K562 (cell line): ENCODE data around the gene PIK3CB. TPM values are rescaled to one million over a fixed set of nuclear protein-coding genes. Genes with fewer than 3 reads are reported as not detected.

ENCODE experiments used
- BRD4 ChIP-seq: fragments of 200-600 bp; sonication (generic); IDR thresholded peaks from 2 replicates; pipeline ENCODE4 v1.6.1; 2017; ENCODE audit warnings: inconsistent platforms
- CTCF ChIP-seq, 3 experiments: IDR thresholded peaks in 2 of 3; conservative IDR thresholded peaks in 1 of 3; 2 replicates each; pipeline ENCODE4 v1.5.1; 2011 to 2012; ENCODE audit warnings: low read length in 3 of 3, mild to moderate bottlenecking in 3 of 3, control low read depth in 2 of 3, improper control_type of control experiment in 1 of 3, inconsistent platforms in 1 of 3, low read depth in 1 of 3, mixed read lengths in 1 of 3, moderate library complexity in 1 of 3; ENCODE audit not compliant: insufficient read depth in 2 of 3
- ELF4 ChIP-seq: fragments of 450-650 bp; formaldehyde crosslinking; IDR thresholded peaks from 2 replicates; pipeline ENCODE4 v1.4.0; 2022; ENCODE audit warnings: missing genetic modification characterization
- EWSR1 ChIP-seq: fragments of 450-650 bp; IDR thresholded peaks from 2 replicates; pipeline ENCODE4 v1.6.1; 2018; ENCODE audit warnings: borderline replicate concordance, mild to moderate bottlenecking, low read depth, moderate library complexity; ENCODE audit not compliant: partially characterized antibody
- FOXM1 ChIP-seq, 2 experiments: fragments of 450-650 bp in 1 of 2; sonication (generic) in 1 of 2; formaldehyde crosslinking in 1 of 2; IDR thresholded peaks; 2 replicates each; pipeline versions ENCODE4 v1.6.1 to v1.9.0; 2017 to 2022; ENCODE audit warnings: low read depth in 2 of 2, mild to moderate bottlenecking in 2 of 2, missing genetic modification reagents in 1 of 2, moderate library complexity in 1 of 2
- FOXP4 ChIP-seq: sonication (generic); formaldehyde crosslinking; IDR thresholded peaks from 2 replicates; pipeline ENCODE4 v1.8.0; 2022; ENCODE audit warnings: mild to moderate bottlenecking, missing genetic modification reagents, borderline replicate concordance
- HDAC3 ChIP-seq: fragments of 450-650 bp; IDR thresholded peaks from 2 replicates; pipeline ENCODE4 v1.6.1; 2018; ENCODE audit warnings: borderline replicate concordance, mild to moderate bottlenecking, moderate library complexity; ENCODE audit not compliant: partially characterized antibody
- HEY1 ChIP-seq: fragments of 250-450 bp; sonication (Bioruptor Pico); IDR thresholded peaks from 2 replicates; pipeline ENCODE4 v1.5.0; 2020; ENCODE audit warnings: mild to moderate bottlenecking, moderate library complexity, borderline replicate concordance
- MED1 ChIP-seq: sonication (generic); formaldehyde crosslinking; IDR thresholded peaks from 2 replicates; pipeline ENCODE4 v1.8.1; 2023; ENCODE audit warnings: missing genetic modification reagents, borderline replicate concordance
- MTA2 ChIP-seq: fragments of 450-650 bp; IDR thresholded peaks from 2 replicates; pipeline ENCODE4 v1.6.1; 2016; ENCODE audit warnings: low read depth
- NRF1 ChIP-seq, 2 experiments: fragments of 450-650 bp; IDR thresholded peaks in 1 of 2; conservative IDR thresholded peaks in 1 of 2; 2 replicates each; pipeline ENCODE4 v1.6.1; 2014; ENCODE audit warnings: mild to moderate bottlenecking in 2 of 2
- PBX2 ChIP-seq, 2 experiments: IDR thresholded peaks in 1 of 2; conservative IDR thresholded peaks in 1 of 2; 2 replicates each; pipeline ENCODE4 v1.6.1; 2016; ENCODE audit warnings: low read depth in 2 of 2, mild to moderate bottlenecking in 1 of 2, missing compliant biosample characterization in 1 of 2, missing genetic modification characterization in 1 of 2, moderate library complexity in 1 of 2
- POLR2H ChIP-seq: IDR thresholded peaks from 2 replicates; pipeline ENCODE4 v1.6.1; 2016; ENCODE audit warnings: missing genetic modification characterization, low read depth, mild to moderate bottlenecking, control low read depth, missing compliant biosample characterization, moderate library complexity
- RB1 ChIP-seq: fragments of 450-650 bp; IDR thresholded peaks from 2 replicates; pipeline ENCODE4 v1.6.1; 2017; ENCODE audit warnings: low read depth, mild to moderate bottlenecking
- SMAD3 ChIP-seq: fragments of 450-650 bp; formaldehyde crosslinking; conservative IDR thresholded peaks from 2 replicates; pipeline ENCODE4 v1.4.0; 2020; ENCODE audit warnings: mild to moderate bottlenecking
- SMAD4 ChIP-seq: fragments of 250-450 bp; sonication (Bioruptor Pico); conservative IDR thresholded peaks from 2 replicates; pipeline ENCODE4 v1.8.0; 2021; ENCODE audit warnings: inconsistent platforms, mild to moderate bottlenecking, moderate library complexity
- STAT5A ChIP-seq: IDR thresholded peaks from 2 replicates; pipeline ENCODE4 v1.6.1; 2012; ENCODE audit warnings: low read length, inconsistent platforms, borderline replicate concordance
- ZNF134 ChIP-seq: fragments of 250-450 bp; sonication (Bioruptor Pico); conservative IDR thresholded peaks from 2 replicates; pipeline ENCODE4 v1.4.0; 2020
- ZNF277 ChIP-seq: fragments of 250-450 bp; sonication (Bioruptor Pico); IDR thresholded peaks from 2 replicates; pipeline ENCODE4 v1.8.0; 2022; ENCODE audit warnings: inconsistent platforms, mild to moderate bottlenecking, moderate library complexity, borderline replicate concordance
- ZNF445 ChIP-seq: fragments of 250-450 bp; sonication (Bioruptor Pico); IDR thresholded peaks from 2 replicates; pipeline ENCODE4 v1.4.0; 2020; ENCODE audit warnings: low read depth, mild to moderate bottlenecking, moderate library complexity
- ZNF57 ChIP-seq: fragments of 450-650 bp; formaldehyde crosslinking; IDR thresholded peaks from 2 replicates; pipeline ENCODE4 v1.4.0; 2020; ENCODE audit warnings: mild to moderate bottlenecking, moderate library complexity
- polyA plus RNA-seq, 8 experiments: library from polyadenylated mRNA; depleted of rRNA in 4 of 8; stranded (reverse) in 5 of 8; unstranded in 3 of 8; fragments of >200 nt; fragmentation: Nextera tagmentation in 2 of 8; fragmentation: Illumina TruSeq in 1 of 8; extraction: Ambion mirVana in 2 of 8; extraction: Trizol in 1 of 8; gene quantifications; 2 replicates each; pipeline versions ENCODE4 v1.2.1 to v1.2.3, GENCODE V29; 2011 to 2014; ENCODE audit warnings: inconsistent platforms in 1 of 8, missing spikeins in 1 of 8
- total RNA-seq, 7 experiments: library from RNA; depleted of rRNA in 6 of 7; stranded (reverse); fragments of >200 nt in 6 of 7; fragmentation: Illumina TruSeq in 2 of 7; extraction: Trizol in 2 of 7; gene quantifications; 2 replicates each; pipeline versions ENCODE4 v1.2.1 to v1.2.3, GENCODE V29; 2011 to 2021; ENCODE audit warnings: low replicate concordance in 1 of 7

Gene PIK3CB
- total and polyA plus RNA-seq, 9 of the 15 experiments (the other 6 are each of a cell fraction or from before 2014, with no cell fraction given): 15.3 to 62.6 (median 28.3) TPM

GRCh38 chr3:138768125-138768524 is 66.6 kb downstream of the PIK3CB start (continued):
- TF ChIP-seq ELF4 (CRISPR knock-in tag) (no peak), MTA2 (no peak), BRD4 (no peak), FOXP4 (CRISPR knock-in tag) (no peak), CTCF (IDR thresholded peaks at IDR 0.05 in 2 of 3, conservative IDR thresholded peaks at IDR 0.05 in 1 of 3; ENCODE audit: insufficient read depth in 2 of 3, low read depth in 1 of 3, low read length in 3 of 3) (no peak), ZNF134 (CRISPR knock-in tag) (no peak), ZNF57 (CRISPR knock-in tag) (no peak), FOXM1 (IDR thresholded peaks at IDR 0.05; ENCODE audit: low read depth) (no peak), FOXM1 (CRISPR knock-in tag; IDR thresholded peaks at IDR 0.05; ENCODE audit: low read depth) (no peak), MED1 (CRISPR knock-in tag) (no peak), NRF1 (conservative IDR thresholded peaks at IDR 0.05 in 1 of 2, IDR thresholded peaks at IDR 0.05 in 1 of 2) (no peak), HEY1 (no peak), EWSR1 (no peak), HDAC3 (no peak), ZNF445 (CRISPR knock-in tag) (peak; percentile 87), ZNF277 (CRISPR knock-in tag) (no peak), SMAD4 (CRISPR knock-in tag) (0 out of 2 replicates have a peak, but pooled peaks have one; percentile 36), PBX2 (CRISPR knock-in tag; IDR thresholded peaks at IDR 0.05; ENCODE audit: low read depth) (no peak), PBX2 (tag; conservative IDR thresholded peaks at IDR 0.05; ENCODE audit: low read depth) (no peak), POLR2H (no peak), STAT5A (peak; percentile 37; the same call in 1 of the 2 replicates), SMAD3 (no peak), RB1 (no peak)
